Measurements from ENCODE around the gene MAB21L4.

DNA sequence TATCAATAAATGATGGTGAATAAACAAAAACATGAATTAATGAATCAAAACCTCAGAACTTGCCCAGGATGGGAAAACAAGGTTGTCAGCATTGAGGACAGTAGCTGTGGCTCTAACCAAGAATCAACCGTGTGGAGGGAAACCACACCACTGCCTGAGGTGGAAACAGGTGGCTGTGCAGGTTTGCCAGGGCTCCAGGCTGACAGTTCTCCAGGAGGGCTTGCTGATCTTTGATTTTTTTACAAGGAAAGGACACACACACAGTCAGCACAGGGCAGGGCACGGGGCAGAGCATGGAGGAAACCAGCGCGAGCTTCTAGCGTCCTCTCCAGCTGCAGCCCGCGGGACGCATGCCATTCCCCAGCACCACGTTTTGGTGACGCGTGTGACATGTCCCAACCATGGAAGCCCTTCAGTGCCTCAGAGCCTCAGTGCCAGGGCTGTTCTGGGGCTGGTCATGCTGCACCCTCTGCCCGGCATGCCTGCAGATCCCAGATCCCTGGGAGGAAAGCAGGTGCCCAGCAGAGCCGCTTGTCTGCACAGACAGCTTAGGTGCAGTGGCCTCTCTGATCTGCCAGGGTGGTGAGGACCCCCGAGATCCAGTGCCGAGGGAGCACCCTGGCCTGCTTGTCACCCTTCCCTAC is 43.2 kb downstream of the MAB21L4 start:
- TF ChIP-seq POLR2A (IDR thresholded peaks at IDR 0.05) = no peak
- TF ChIP-seq, protein P1, sequence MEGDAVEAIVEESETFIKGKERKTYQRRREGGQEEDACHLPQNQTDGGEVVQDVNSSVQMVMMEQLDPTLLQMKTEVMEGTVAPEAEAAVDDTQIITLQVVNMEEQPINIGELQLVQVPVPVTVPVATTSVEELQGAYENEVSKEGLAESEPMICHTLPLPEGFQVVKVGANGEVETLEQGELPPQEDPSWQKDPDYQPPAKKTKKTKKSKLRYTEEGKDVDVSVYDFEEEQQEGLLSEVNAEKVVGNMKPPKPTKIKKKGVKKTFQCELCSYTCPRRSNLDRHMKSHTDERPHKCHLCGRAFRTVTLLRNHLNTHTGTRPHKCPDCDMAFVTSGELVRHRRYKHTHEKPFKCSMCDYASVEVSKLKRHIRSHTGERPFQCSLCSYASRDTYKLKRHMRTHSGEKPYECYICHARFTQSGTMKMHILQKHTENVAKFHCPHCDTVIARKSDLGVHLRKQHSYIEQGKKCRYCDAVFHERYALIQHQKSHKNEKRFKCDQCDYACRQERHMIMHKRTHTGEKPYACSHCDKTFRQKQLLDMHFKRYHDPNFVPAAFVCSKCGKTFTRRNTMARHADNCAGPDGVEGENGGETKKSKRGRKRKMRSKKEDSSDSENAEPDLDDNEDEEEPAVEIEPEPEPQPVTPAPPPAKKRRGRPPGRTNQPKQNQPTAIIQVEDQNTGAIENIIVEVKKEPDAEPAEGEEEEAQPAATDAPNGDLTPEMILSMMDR (IDR thresholded peaks at IDR 0.05) = no peak
